B cell (primary cell): ENCODE results near the gene ARHGAP29. TPM values are rescaled to one million over a fixed set of nuclear protein-coding genes. Genes with fewer than 3 reads are reported as not detected.

Experiments used
- ATAC-seq: fragments of 200-7000 bp; cut with Tn5 transposase; one replicate; pipeline ENCODE4 v1.10.0; 2021; ENCODE audit warnings: low read depth, mild to moderate bottlenecking, moderate number of reproducible peaks, moderate library complexity
- CTCF ChIA-PET: fragments of 350-600 bp; sonication (Branson Sonifier 250); formaldehyde crosslinking; loops from one replicate; lab custom pipeline; 2021; ENCODE audit warnings: antibody characterized with exemption, inconsistent platforms; lab: Charles Lee
- POLR2A ChIA-PET: fragments of 350-600 bp; sonication (Branson Sonifier 250); formaldehyde crosslinking; loops from one replicate; lab custom pipeline; 2021; ENCODE audit warnings: antibody characterized with exemption; lab: Charles Lee
- DNase-seq: peaks from one replicate; pipeline ENCODE4 v3.0.0; 2013
- H2AFZ ChIP-seq: 2 replicates; pipeline ENCODE4 v1.6.1; 2012; ENCODE audit warnings: mild to moderate bottlenecking, low read depth, low read length; ENCODE audit not compliant: insufficient read depth, poor library complexity, severe bottlenecking
- H3K27ac ChIP-seq, 2 donors: 1 replicate in 1 of 2; 2 replicates in 1 of 2; pipeline ENCODE4 v1.5.1; 2012 to 2013; ENCODE audit warnings: low read length in 2 of 2, mild to moderate bottlenecking in 2 of 2, moderate library complexity in 1 of 2
- H3K27me3 ChIP-seq, 4 experiments: fragments of 200-600 bp in 1 of 4; sonication (generic) in 1 of 4; replicated peaks in 1 of 4; 1 replicate in 2 of 4; 2 replicates in 2 of 4; pipeline versions ENCODE4 v1.6.1 to v1.7.0; 2013 to 2016; ENCODE audit warnings: low read length in 3 of 4, mild to moderate bottlenecking in 2 of 4, mixed read lengths in 1 of 4, moderate library complexity in 1 of 4; ENCODE audit not compliant: insufficient read depth in 4 of 4, control insufficient read depth in 3 of 4; ENCODE audit errors: control extremely low read depth in 1 of 4
- H3K36me3 ChIP-seq, 2 experiments: replicated peaks in 1 of 2; 1 replicate in 1 of 2; 2 replicates in 1 of 2; pipeline versions ENCODE4 v1.6.1 to v1.7.1; 2013; ENCODE audit warnings: low read length in 1 of 2; ENCODE audit not compliant: insufficient read depth in 2 of 2, control insufficient read depth in 1 of 2; ENCODE audit errors: control extremely low read depth in 1 of 2, extremely low read depth in 1 of 2
- H3K4me1 ChIP-seq, 2 donors: fragments of 200-600 bp in 1 of 2; sonication (generic) in 1 of 2; 1 replicate in 1 of 2; 2 replicates in 1 of 2; pipeline versions ENCODE4 v1.5.1 to v1.6.1; 2013 to 2017; ENCODE audit warnings: low read length in 2 of 2; ENCODE audit not compliant: control insufficient read depth in 2 of 2, insufficient read depth in 2 of 2
- H3K4me2 ChIP-seq: replicated peaks from 2 replicates; pipeline ENCODE3; 2012; ENCODE audit warnings: mild to moderate bottlenecking, low read depth, low read length; ENCODE audit not compliant: poor library complexity, severe bottlenecking
- H3K4me3 ChIP-seq, 5 experiments: fragments of 200-600 bp in 1 of 5; sonication (generic) in 1 of 5; 1 replicate in 3 of 5; 2 replicates in 2 of 5; pipeline versions ENCODE4 v1.5.1 to v1.7.0; 2011 to 2016; ENCODE audit warnings: low read length in 4 of 5, mild to moderate bottlenecking in 4 of 5, low read depth in 2 of 5, control low read depth in 1 of 5, moderate library complexity in 1 of 5; ENCODE audit not compliant: insufficient read depth in 1 of 5; ENCODE audit errors: control extremely low read depth in 1 of 5, extremely low read depth in 1 of 5
- H3K79me2 ChIP-seq: fragments of 200-600 bp; sonication (generic); one replicate; pipeline ENCODE4 v1.6.0; 2016; ENCODE audit warnings: low read length; ENCODE audit not compliant: control insufficient read depth, insufficient read depth
- H3K9ac ChIP-seq: fragments of 200-600 bp; sonication (generic); 2 replicates; pipeline ENCODE4 v1.6.1; 2017; ENCODE audit warnings: mild to moderate bottlenecking, low read length, moderate library complexity
- H3K9me3 ChIP-seq, 3 donors: one replicate each; pipeline versions ENCODE4 v1.6.1 to v1.7.1; 2013; ENCODE audit warnings: low read length in 2 of 3; ENCODE audit not compliant: control insufficient read depth in 2 of 3, insufficient read depth in 1 of 3; ENCODE audit errors: control extremely low read depth in 1 of 3
- H4K20me1 ChIP-seq: 2 replicates; pipeline ENCODE4 v1.6.0; 2012; ENCODE audit warnings: mild to moderate bottlenecking, low read length; ENCODE audit not compliant: insufficient read depth, control insufficient read depth, poor library complexity, severe bottlenecking
- H3K27ac Mint-ChIP-seq: one replicate; pipeline ENCODE4 v1.8.0; 2021; ENCODE audit warnings: mixed read lengths
- H3K27me3 Mint-ChIP-seq: one replicate; pipeline ENCODE4 v1.8.0; 2021; ENCODE audit warnings: mixed read lengths
- H3K4me1 Mint-ChIP-seq: one replicate; pipeline ENCODE4 v1.8.0; 2021; ENCODE audit warnings: mixed read lengths
- H3K4me3 Mint-ChIP-seq: one replicate; pipeline ENCODE4 v1.8.0; 2021; ENCODE audit warnings: mixed read lengths
- H3K9me3 Mint-ChIP-seq: one replicate; pipeline ENCODE4 v1.8.0; 2022; ENCODE audit warnings: mixed read lengths; ENCODE audit not compliant: insufficient read depth
- EZH2 ChIP-seq: IDR thresholded peaks from 2 replicates; pipeline ENCODE4 v1.6.1; 2012; ENCODE audit warnings: borderline replicate concordance, low read depth, mild to moderate bottlenecking, moderate library complexity, low read length; ENCODE audit not compliant: insufficient read depth, poor library complexity, severe bottlenecking
- WGBS: methylation state at CpG from one replicate; pipeline ENCODE4 v1.1.5; 2013; ENCODE audit warnings: missing lambda C conversion rate; ENCODE audit not compliant: insufficient coverage; 5-methylcytosine and 5-hydroxymethylcytosine counted together
- intact Hi-C: fragments of 100-400 bp; cut with micrococcal nuclease; formaldehyde crosslinking; loops from one replicate; pipeline ENCODE4 v1.10.0; 2022
- polyA plus RNA-seq: library from polyadenylated mRNA; depleted of rRNA; stranded (reverse); fragments of >200 nt; gene quantifications from 2 replicates; pipeline ENCODE4 v1.2.3, GENCODE V29; 2012
- total RNA-seq, 2 donors: library from RNA; stranded (reverse); fragments of 120-200 nt in 1 of 2; gene quantifications; 1 replicate in 1 of 2; 2 replicates in 1 of 2; pipeline versions ENCODE4 v1.2.3 to v1.2.4, GENCODE V29; 2013 to 2022
- TF ChIP-seq, protein P1 (sequence below): fragments of 200-600 bp; IDR thresholded peaks from one replicate; pipeline ENCODE4 v1.8.0; 2022; ENCODE audit warnings: antibody characterized with exemption, mild to moderate bottlenecking

ARHGAP29 gene
- total and polyA plus RNA-seq, 2 donors (not counting 1 experiment from before 2014, with no cell fraction given), result not detected

DNA sequence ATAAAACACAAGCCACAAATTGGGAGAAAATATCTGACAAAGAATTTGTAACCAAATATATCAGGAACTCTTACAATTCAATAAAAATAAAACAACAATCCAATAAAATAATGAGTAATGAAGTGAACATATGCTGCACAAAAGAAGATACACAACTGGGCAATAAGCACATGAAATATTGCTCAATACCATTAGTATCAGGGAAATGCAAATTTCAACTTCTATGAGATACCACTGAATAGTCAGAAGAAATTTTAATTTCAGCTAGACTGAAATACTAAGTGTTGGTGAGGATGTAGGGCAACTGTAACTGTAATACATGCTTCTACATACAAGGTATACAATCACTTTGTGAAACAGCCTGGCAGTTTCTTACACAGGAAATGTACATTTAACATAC, 7.4 kb upstream of the ARHGAP29 start:
- no peak for ATAC-seq
- Mint-ChIP-seq H3K27ac (no peak overlapping the region), H3K9me3 (peaks cover 8% of the 10 kb centered on the region), H3K27me3 (peaks cover 64% of the 10 kb centered on the region), H3K4me3 (no peak overlapping the region), H3K4me1 (peaks cover 9% of the 10 kb centered on the region)
- no peak overlapping the region for H3K27ac ChIP-seq
- no peak for DNase-seq
- H2AFZ ChIP-seq, result no peak overlapping the region
- H3K27me3 ChIP-seq, result peaks cover 0 to 56% (median 31%) of the 10 kb centered on the region in 4 experiments
- no peak for TF ChIP-seq EZH2
- TF ChIP-seq, protein P1, sequence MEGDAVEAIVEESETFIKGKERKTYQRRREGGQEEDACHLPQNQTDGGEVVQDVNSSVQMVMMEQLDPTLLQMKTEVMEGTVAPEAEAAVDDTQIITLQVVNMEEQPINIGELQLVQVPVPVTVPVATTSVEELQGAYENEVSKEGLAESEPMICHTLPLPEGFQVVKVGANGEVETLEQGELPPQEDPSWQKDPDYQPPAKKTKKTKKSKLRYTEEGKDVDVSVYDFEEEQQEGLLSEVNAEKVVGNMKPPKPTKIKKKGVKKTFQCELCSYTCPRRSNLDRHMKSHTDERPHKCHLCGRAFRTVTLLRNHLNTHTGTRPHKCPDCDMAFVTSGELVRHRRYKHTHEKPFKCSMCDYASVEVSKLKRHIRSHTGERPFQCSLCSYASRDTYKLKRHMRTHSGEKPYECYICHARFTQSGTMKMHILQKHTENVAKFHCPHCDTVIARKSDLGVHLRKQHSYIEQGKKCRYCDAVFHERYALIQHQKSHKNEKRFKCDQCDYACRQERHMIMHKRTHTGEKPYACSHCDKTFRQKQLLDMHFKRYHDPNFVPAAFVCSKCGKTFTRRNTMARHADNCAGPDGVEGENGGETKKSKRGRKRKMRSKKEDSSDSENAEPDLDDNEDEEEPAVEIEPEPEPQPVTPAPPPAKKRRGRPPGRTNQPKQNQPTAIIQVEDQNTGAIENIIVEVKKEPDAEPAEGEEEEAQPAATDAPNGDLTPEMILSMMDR, result no peak
- H3K9ac ChIP-seq, result no peak overlapping the region
- no peaks in the 10 kb centered on the region for H4K20me1 ChIP-seq
- H3K9me3 ChIP-seq, result peaks cover 2 to 7% (median 3%) of the 10 kb centered on the region in 3 donors
- no peaks in the 10 kb centered on the region for H3K36me3 ChIP-seq
- no peaks in the 10 kb centered on the region for H3K79me2 ChIP-seq
- CTCF ChIA-PET, result no interaction called here
- H3K4me3 ChIP-seq, result no peak overlapping the region
- intact Hi-C loops, result no loop called here
- peaks cover 5 to 13% of the 10 kb centered on the region in 2 donors for H3K4me1 ChIP-seq
- POLR2A ChIA-PET, result no interaction called here
- H3K4me2 ChIP-seq, result no peak overlapping the region

DNA sequence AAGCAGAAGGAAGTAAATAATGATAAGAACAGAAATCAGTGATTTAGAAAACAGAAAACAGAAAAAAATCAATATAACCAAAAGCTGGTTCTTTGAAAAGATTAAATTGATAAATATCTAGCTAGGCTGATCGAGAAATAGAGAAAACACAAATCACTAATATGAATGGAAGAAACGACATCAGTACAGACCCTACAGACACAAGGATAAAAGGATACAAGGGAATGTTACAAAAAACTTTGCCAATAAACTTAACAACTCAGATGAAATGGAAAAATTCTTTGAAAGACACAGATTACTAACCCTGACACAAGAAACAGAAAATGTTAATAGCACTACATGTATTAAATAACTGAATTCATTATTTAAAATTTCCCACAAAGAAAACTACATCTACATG, 6.3 kb upstream of the ARHGAP29 start:
- Histone ChIP-seq H3K9ac (no peak overlapping the region), H3K36me3 (no peaks in the 10 kb centered on the region), H3K4me1 (peaks cover 5 to 15% of the 10 kb centered on the region in 2 donors), H2AFZ (no peak overlapping the region), H3K4me2 (no peak overlapping the region), H3K4me3 (no peak overlapping the region), H4K20me1 (no peaks in the 10 kb centered on the region), H3K79me2 (no peaks in the 10 kb centered on the region), H3K9me3 (peaks cover 2 to 7% (median 3%) of the 10 kb centered on the region in 3 donors), H3K27ac (no peak overlapping the region), H3K27me3 (peaks cover 0 to 63% (median 29%) of the 10 kb centered on the region in 4 experiments)
- no peak overlapping the region for H3K27ac Mint-ChIP-seq
- peaks cover 8% of the 10 kb centered on the region for H3K9me3 Mint-ChIP-seq
- no CpG with 5 or more reads among the region's 2 CpGs for WGBS
- no peak overlapping the region for H3K4me3 Mint-ChIP-seq
- no peak for TF ChIP-seq EZH2
- TF ChIP-seq, protein P1, result no peak
- H3K4me1 Mint-ChIP-seq, result peaks cover 9% of the 10 kb centered on the region
- H3K27me3 Mint-ChIP-seq, result peaks cover 67% of the 10 kb centered on the region
- ATAC-seq (no peak), DNase-seq (no peak)
- intact Hi-C loops, result no loop called here
- ChIA-PET CTCF (no interaction called here), POLR2A (no interaction called here)
